ENCODE data around the gene PTTG1IP2.
"Not testable (repeated sequence)": the region's sequence is repeated elsewhere in the genome, so short reads cannot be mapped to it uniquely, and the experiment has no call there.

PTTG1IP2 gene

DNA sequence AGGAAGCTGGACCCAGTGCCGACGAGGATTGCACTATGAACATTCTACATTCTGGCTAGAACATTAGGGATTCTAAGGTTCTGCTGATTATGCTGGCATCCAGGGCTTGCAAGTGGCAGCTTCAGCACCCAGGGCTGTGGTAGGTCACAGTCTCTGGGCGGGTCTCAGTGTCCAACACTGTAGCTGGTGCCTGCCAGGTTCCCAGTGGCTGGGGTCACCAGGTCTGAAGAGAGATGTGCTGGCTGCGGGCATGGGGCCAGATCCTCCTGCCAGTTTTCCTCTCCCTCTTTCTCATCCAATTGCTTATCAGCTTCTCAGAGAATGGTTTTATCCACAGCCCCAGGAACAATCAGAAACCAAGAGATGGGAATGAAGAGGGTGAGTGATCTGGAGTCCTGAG lies at the start of gene PTTG1IP2:
Gene PTTG1IP2, plus strand, starts transcription at position 86 of the 400 bp plus-strand sequence. Its CDS starts 148 bp downstream, at position 234.
- in situ Hi-C loops (cut with MboI; ENCODE audit: low sequenced_read_pairs), result no loop called here

- in situ Hi-C loops (cut with MboI; ENCODE audit: low sequenced_read_pairs), result no loop called here
Observed at GRCh38 chr7:90421651-90422050, 47.8 kb upstream of the PTTG1IP2 start.

- in situ Hi-C loops (cut with MboI; ENCODE audit: low sequenced_read_pairs), result no loop called here
Observed at GRCh38 chr7:90424720-90425119, 44.7 kb upstream of the PTTG1IP2 start.

DNA sequence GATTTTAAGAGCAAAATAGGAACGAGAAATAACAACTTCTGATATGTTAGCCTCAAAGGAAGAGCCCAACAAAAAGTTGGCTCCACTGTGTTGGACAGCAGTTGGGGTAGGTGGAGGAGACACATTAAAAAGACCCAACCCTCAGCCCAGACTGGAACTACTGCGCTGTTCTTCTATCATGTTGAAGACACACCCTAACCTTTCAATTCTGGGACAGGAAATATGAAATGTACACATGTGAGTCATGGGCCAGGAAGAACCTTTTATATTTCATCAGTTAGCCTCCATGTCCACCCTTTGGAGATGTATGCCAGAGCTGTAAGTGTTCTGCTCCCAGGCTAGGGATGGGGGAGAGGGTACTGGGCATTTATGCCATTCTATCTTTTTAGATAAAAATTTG lies 44.1 kb upstream of the PTTG1IP2 start:
- in situ Hi-C loops (cut with MboI; ENCODE audit: low sequenced_read_pairs), result no loop called here

DNA sequence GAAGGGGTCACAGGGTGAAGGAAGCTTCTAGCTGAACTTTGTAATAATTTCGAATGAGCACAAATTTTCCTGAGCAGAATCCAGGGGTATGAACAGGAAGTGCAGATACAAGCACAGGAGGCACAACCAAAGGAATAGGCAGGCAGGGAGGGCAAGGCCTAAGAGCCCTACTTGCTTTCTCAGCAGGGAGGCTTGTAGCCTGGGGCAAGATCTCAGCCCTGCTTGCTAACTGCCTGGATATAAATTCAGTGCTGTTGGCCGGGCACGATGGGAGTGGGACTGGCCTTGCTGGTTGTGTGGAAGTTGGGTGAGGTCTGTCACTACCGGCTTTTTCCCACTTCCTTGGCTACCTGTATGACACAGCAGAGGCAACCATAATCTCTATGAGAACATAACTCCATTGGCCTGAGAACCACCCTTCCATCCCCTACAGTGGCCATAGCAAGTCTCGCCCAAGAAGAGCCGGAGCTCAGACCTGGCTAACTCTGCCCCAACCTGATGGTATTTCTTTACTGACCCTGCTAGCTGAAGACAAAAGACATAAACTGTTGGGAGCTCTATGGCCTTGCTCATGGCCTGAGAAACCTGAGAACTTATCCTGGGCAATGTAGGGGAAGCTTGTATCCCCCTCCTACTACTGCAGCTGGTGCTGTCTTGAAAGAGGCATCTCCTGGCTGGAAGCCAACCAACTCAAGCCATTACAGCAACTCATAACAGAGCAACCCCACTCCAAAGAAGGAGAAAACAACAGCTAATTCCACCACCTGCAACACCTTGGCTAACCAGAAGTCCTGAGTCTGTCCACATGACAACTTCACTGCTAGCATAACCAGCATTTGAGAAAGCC lies 38.6 kb upstream of the PTTG1IP2 start:
- in situ Hi-C loops (cut with MboI; ENCODE audit: low sequenced_read_pairs), result no loop called here

GRCh38 chr7:90432752-90433151 lies 36.7 kb upstream of the PTTG1IP2 start:
- in situ Hi-C loops (cut with MboI; ENCODE audit: low sequenced_read_pairs), result no loop called here

- in situ Hi-C loops (cut with MboI; ENCODE audit: low sequenced_read_pairs), result no loop called here
Observed at GRCh38 chr7:90433221-90433620, 36.2 kb upstream of the PTTG1IP2 start.

GRCh38 chr7:90445633-90446032 lies 23.8 kb upstream of the PTTG1IP2 start:
- in situ Hi-C loops (cut with MboI; ENCODE audit: low sequenced_read_pairs), result no loop called here

DNA sequence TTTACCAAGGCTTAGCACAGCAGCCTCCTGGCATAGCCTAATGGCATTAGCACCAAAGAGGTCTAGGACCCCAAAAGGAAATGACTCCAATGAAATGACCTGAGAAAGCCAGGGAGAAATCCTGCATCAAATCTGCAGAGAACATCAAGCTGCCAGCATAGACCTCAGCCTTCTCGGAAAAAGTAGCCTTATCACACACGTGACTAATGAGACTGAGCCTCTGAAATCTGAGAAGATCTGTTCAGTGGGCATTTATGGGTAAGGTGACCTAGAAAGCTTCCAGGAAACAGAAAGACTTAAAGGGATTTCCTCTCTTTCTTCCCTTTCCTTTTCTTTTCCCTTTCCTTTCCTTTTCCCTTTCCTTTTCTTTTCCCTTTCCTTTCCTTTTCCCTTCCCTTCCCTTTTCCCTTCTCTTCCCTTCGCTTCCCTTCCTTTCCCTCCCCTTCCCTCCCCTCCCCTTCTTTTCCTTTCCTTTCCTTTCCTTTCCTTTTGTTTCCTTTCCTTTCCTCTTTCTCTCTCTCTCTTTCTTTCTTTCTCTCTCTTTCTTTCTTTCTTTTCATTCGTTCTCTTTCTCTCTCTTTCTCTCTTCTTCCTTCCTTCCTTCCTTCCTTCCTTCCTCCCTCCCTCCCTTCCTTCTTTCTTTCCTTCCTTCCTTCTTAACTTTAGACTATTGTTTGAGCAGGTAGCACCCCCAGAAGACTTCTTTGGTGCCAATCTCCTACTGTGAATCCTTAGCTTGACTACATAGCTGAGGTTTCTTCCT lies 23.1 kb upstream of the PTTG1IP2 start:
- in situ Hi-C loops (cut with MboI; ENCODE audit: low sequenced_read_pairs), result no loop called here

DNA sequence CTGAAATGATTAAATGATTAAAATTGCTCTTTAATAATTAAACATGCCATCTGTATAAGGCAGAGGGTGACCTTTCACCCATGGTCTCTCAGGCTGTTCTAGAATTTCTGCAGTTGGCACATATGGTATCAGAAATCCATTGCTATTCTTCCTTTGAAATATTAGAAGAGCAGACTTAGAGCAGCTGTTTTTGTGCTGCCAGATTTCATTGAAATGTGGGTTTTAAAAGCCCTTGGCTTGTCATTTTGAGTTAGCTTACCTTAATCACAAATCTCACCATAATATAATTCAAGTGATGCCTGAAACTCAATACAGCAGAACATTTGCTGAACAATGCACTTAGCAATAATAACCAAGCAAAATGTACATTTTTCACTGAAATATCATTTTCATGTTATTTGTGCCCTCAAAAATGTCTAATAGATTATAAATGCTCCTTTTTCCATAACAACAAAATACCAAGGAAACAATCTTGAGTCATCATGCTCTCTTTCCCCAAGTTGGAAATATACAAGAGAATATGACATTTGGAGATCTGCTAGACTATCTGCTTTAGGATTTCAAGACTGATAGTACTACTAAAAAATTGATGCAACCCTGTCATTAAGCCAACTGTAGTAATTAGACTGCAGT lies 16.1 kb upstream of the PTTG1IP2 start:
- in situ Hi-C loops (cut with MboI; ENCODE audit: low sequenced_read_pairs), result no loop called here

DNA sequence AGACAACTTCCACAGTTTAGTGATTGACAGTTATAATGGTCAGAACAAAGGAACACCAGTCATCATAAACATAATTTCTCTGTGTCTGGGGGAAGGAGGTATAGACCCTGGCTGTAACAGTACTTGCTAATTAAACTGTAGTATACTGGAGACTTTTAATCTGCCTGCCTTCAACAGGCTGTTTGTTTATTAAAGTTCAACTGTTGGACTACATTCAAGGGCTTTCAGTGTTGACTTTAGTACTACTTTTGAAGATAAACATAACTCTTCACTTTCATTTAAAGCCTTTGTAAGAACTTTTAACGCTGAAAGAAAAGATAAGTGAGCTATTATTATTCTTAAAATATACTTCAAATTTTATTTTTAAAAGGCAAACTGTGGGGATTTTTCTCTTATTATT lies 15.5 kb upstream of the PTTG1IP2 start:
- in situ Hi-C loops (cut with MboI; ENCODE audit: low sequenced_read_pairs), result no loop called here

- in situ Hi-C loops (cut with MboI; ENCODE audit: low sequenced_read_pairs), result no loop called here
Observed at GRCh38 chr7:90455163-90456030, 14.0 kb upstream of the PTTG1IP2 start.

DNA sequence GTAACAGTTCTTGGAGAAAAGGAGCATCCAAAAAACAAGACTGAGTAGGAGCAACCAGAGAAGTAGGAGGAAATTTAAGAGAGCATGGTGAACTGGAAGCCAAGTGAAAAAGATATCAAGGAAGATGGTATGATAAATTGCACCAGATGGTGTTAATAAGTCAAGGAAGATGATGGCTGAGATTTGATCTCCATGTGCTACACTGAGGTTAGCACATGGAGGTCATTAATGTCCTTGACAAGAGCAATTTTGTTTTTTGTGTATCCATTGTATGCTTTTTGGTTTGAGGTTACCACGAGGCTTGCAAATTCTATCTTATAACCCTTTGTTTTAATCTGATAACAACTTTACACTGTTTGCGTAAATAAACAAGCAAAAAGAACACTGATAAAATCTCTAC lies 11.3 kb upstream of the PTTG1IP2 start:
- in situ Hi-C loops (cut with MboI; ENCODE audit: low sequenced_read_pairs), result no loop called here

DNA sequence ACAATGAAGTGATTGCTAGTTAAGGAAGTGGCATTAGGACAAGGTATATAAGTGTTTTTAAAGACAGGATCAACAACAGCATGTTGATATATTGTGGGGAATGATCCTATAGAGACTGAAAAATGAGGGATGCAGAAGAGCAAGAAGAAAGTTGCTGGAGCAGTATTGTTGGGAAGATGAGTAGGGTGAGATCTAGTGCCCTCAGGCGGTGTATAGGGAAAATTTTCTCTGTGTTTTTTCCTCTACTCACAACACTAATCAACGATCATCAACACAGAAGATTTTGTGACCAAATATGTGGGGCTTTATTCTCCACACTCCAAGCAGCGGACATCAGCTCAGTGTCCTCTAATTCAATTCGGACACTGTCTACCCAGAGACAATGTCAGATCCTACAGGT lies 9.6 kb upstream of the PTTG1IP2 start:
- in situ Hi-C loops (cut with MboI; ENCODE audit: low sequenced_read_pairs), result no loop called here

- in situ Hi-C loops (cut with MboI; ENCODE audit: low sequenced_read_pairs), result no loop called here
Observed at GRCh38 chr7:90461219-90461618, 8.2 kb upstream of the PTTG1IP2 start.

GRCh38 chr7:90463151-90463628 lies 6.2 kb upstream of the PTTG1IP2 start:
- in situ Hi-C loops (cut with MboI; ENCODE audit: low sequenced_read_pairs), result not testable (repeated sequence)

- in situ Hi-C loops (cut with MboI; ENCODE audit: low sequenced_read_pairs), result no loop called here
Observed at GRCh38 chr7:90465816-90466215, 3.6 kb upstream of the PTTG1IP2 start.

DNA sequence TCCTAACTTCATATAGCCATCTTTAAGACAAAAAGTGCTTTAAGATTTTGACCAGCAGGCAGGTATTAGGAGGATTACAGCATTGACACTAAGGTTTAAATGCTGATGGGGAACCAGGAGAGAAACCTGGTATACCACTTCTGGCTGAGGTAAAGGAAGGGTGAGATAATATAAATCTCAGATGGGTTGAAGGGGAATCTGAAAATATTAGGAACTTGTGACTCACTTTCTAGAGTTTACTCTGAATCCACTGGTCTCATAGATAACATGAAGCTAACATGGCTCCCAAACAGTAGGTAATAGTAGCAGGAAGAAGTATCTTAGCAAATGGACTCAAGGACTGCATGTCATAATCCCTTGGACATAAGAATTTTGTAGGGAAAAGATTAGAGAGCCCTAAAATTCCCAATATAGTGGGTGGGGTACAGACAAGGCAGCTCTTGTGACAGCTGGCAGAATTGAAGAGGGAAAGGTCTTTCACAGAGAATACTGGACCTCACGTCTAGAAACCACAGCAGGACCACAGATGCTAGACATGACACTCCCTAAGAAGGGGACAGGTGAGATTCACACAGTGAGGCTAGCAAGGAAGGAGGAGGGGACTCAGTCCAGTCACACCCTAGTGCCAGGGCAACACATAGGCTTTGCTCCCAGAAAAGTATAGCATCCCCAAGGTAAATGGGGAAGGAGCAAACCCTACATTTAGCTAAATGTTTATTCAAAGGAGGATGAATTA lies 3.5 kb downstream of the PTTG1IP2 start:
- in situ Hi-C loops (cut with MboI; ENCODE audit: low sequenced_read_pairs), result no loop called here

DNA sequence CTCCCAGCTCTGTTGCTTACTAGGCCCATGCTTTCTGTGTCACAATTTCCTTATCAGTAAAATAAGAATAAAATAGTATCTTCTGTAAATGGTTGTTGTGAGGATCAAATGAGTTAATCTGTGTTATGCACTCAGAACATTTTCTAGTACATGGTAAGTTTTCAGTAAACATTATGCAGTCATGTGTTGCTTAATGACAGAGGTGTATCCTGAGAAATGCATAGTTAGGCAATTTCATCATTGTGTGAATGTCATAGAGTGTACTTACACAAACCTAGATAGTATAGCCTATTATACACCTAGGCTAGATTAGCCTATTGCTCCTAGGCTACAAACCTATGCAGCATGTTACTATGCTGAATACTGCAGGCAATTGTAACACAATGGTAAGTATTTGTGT lies 4.4 kb downstream of the PTTG1IP2 start:
- in situ Hi-C loops (cut with MboI; ENCODE audit: low sequenced_read_pairs), result no loop called here
